ENCODE measurements around the gene CTH. TPM values are rescaled to one million over a fixed set of nuclear protein-coding genes. Genes with fewer than 3 reads are reported as not detected.

The CTH gene
- polyA plus RNA-seq, 2 of the 4 experiments (the other 2 are of a cell fraction), result 3.7 to 6.8 TPM

- ATAC-seq, result no peak
- TF ChIP-seq FOSL2 (IDR thresholded peaks at IDR 0.05), result no peak
- no peak for TF ChIP-seq FOSL2 (CRISPR knock-in tag; IDR thresholded peaks at IDR 0.05)
- no peak for TF ChIP-seq FOSB (CRISPR knock-in tag; IDR thresholded peaks at IDR 0.05)
- no peak for TF ChIP-seq EHMT2 (IDR thresholded peaks at IDR 0.05; ENCODE audit: low read depth)
- TF ChIP-seq CHD4 (IDR thresholded peaks at IDR 0.05; ENCODE audit: borderline replicate concordance), result no peak
- no peak for TF ChIP-seq NPAS2 (CRISPR knock-in tag; IDR thresholded peaks at IDR 0.05; ENCODE audit: borderline replicate concordance)
- no peak for TF ChIP-seq CEBPB (IDR thresholded peaks at IDR 0.05)
- no peak for TF ChIP-seq HEYL (CRISPR knock-in tag; IDR thresholded peaks at IDR 0.05)
- no peak for TF ChIP-seq NFE2L2 (conservative IDR thresholded peaks at IDR 0.05; ENCODE audit: low read length)
- TF ChIP-seq KDM1A (IDR thresholded peaks at IDR 0.05; ENCODE audit: low read depth), result no peak
- no peak for TF ChIP-seq PBX3 (IDR thresholded peaks at IDR 0.05)
- TF ChIP-seq HDAC2 (IDR thresholded peaks at IDR 0.05), result no peak
- H3K4me2 ChIP-seq, result no peak overlapping the region
- ChIA-PET POLR2A (no interaction called here), CTCF (no interaction called here)
- peaks cover 5% of the 10 kb centered on the region; the same call in 1 of the 3 replicates for H3K4me1 ChIP-seq
- no peaks in the 10 kb centered on the region for H3K9me3 ChIP-seq
- FAIRE-seq, result no peak
- 82% methylated on average over 3 of the region's 3 CpGs for WGBS (ENCODE audit: missing lambda C conversion rate)
- DNase-seq (ENCODE audit: low read depth in 1 of 2, low spot score in 1 of 2), result no peak
- H3K27ac ChIP-seq, result no peak overlapping the region
- H3K4me3 ChIP-seq, result no peak overlapping the region
Observed at GRCh38 chr1:70427976-70428375, 16.9 kb downstream of the CTH start.

GRCh38 chr1:70429219-70429618 is 18.2 kb downstream of the CTH start:
- H3K27ac ChIP-seq, result no peak overlapping the region
- no peaks in the 10 kb centered on the region for H3K9me3 ChIP-seq
- FAIRE-seq, result no peak
- TF ChIP-seq MAFK (IDR thresholded peaks at IDR 0.05; ENCODE audit: partially characterized antibody) (peak; percentile 31), MAX (IDR thresholded peaks at IDR 0.05) (no peak)
- CTCF ChIA-PET, result no interaction called here
- POLR2A ChIA-PET, result no interaction called here
- 72% methylated on average over 2 of the region's 2 CpGs for WGBS (ENCODE audit: missing lambda C conversion rate)
- peaks cover 5% of the 10 kb centered on the region; the same call in 1 of the 3 replicates for H3K4me1 ChIP-seq
- ATAC-seq, result no peak
- no peak for DNase-seq (ENCODE audit: low read depth in 1 of 2, low spot score in 1 of 2)
- H3K4me2 ChIP-seq, result no peak overlapping the region
- no peak overlapping the region for H3K4me3 ChIP-seq

GRCh38 chr1:70429757-70430156 is 18.7 kb downstream of the CTH start:
- 88% methylated on average over 1 of the region's 1 CpG for WGBS (ENCODE audit: missing lambda C conversion rate)
- DNase-seq (ENCODE audit: low read depth in 1 of 2, low spot score in 1 of 2), result no peak
- FAIRE-seq, result no peak
- H3K4me2 ChIP-seq, result no peak overlapping the region
- CTCF ChIA-PET, result no interaction called here
- ATAC-seq, result no peak
- peaks cover 5% of the 10 kb centered on the region; the same call in 1 of the 3 replicates for H3K4me1 ChIP-seq
- H3K4me3 ChIP-seq, result no peak overlapping the region
- H3K9me3 ChIP-seq, result no peaks in the 10 kb centered on the region
- POLR2A ChIA-PET, result no interaction called here
- no peak overlapping the region for H3K27ac ChIP-seq
- TF ChIP-seq BCL3 (IDR thresholded peaks at IDR 0.05) (no peak), HOXB13 (CRISPR knock-in tag; IDR thresholded peaks at IDR 0.05; ENCODE audit: low read depth) (no peak), USF2 (IDR thresholded peaks at IDR 0.05) (no peak), NFE2L2 (conservative IDR thresholded peaks at IDR 0.05; ENCODE audit: low read length) (no peak), CBX2 (IDR thresholded peaks at IDR 0.05; ENCODE audit: borderline replicate concordance, low read depth) (no peak), ZNF302 (CRISPR knock-in tag; IDR thresholded peaks at IDR 0.05) (no peak), MAFK (IDR thresholded peaks at IDR 0.05; ENCODE audit: partially characterized antibody) (no peak), RARB (CRISPR knock-in tag; IDR thresholded peaks at IDR 0.05) (no peak), CBX8 (IDR thresholded peaks at IDR 0.05) (no peak), MAZ (IDR thresholded peaks at IDR 0.05; ENCODE audit: borderline replicate concordance, low read depth, low read length) (no peak), POLR2A (IDR thresholded peaks at IDR 0.05; ENCODE audit: low read length) (no peak), EP300 (IDR thresholded peaks at IDR 0.05) (no peak), FOXS1 (CRISPR knock-in tag; IDR thresholded peaks at IDR 0.05) (no peak), POLR2AphosphoS2 (conservative IDR thresholded peaks at IDR 0.05; ENCODE audit: low read length) (no peak), FOSB (CRISPR knock-in tag; IDR thresholded peaks at IDR 0.05) (no peak), NR3C1 (IDR thresholded peaks at IDR 0.05) (no peak), GATA3 (IDR thresholded peaks at IDR 0.05; ENCODE audit: borderline replicate concordance) (no peak), TP53 (CRISPR knock-in tag; IDR thresholded peaks at IDR 0.05) (no peak)
